Measurements from ENCODE around the gene RBFOX1.

The RBFOX1 gene

GRCh38 chr16:7650431-7650830 lies 317.8 kb downstream of the RBFOX1 start:
- Histone ChIP-seq H3K9ac (ENCODE audit: low read depth, low read length, poor library complexity) (no peak overlapping the region), H3K23ac (ENCODE audit: low read depth, low read length, poor library complexity) (no peak overlapping the region), H3K4me1 (ENCODE audit: control insufficient read depth in 2 of 2, insufficient read depth in 1 of 2, low read depth in 1 of 2, low read length in 2 of 2) (no peaks in the 10 kb centered on the region), H3K36me3 (replicated peaks in 1 of 2; ENCODE audit: control insufficient read depth in 2 of 2, insufficient read depth in 2 of 2, low read length in 2 of 2) (no peaks in the 10 kb centered on the region), H3K4me2 (ENCODE audit: insufficient read depth, low read length, poor library complexity, severe bottlenecking) (no peak overlapping the region), H3K14ac (ENCODE audit: low read length) (no peak overlapping the region), H3K27me3 (ENCODE audit: control insufficient read depth in 3 of 3, insufficient read depth in 3 of 3, low read depth in 1 of 3, low read length in 3 of 3) (no peaks in the 10 kb centered on the region), H2AFZ (ENCODE audit: low read length) (no peak overlapping the region), H2BK12ac (ENCODE audit: low read length) (no peak overlapping the region), H3K18ac (ENCODE audit: low read length) (no peak overlapping the region), H3K79me1 (ENCODE audit: low read depth, low read length) (no peaks in the 10 kb centered on the region), H2AK5ac (ENCODE audit: low read depth, low read length) (no peak overlapping the region), H3K27ac (replicated peaks; ENCODE audit: low read length) (no peak overlapping the region), H3K4ac (ENCODE audit: low read length) (no peak overlapping the region), H4K91ac (ENCODE audit: low read depth, low read length, poor library complexity) (no peak overlapping the region), H3K4me3 (ENCODE audit: low read length in 2 of 2) (no peak overlapping the region), H2BK15ac (ENCODE audit: low read length) (no peak overlapping the region), H2BK120ac (ENCODE audit: low read depth, low read length) (no peak overlapping the region), H2BK5ac (ENCODE audit: low read length) (no peak overlapping the region), H4K8ac (ENCODE audit: low read depth, low read length) (no peak overlapping the region), H3K9me3 (replicated peaks in 1 of 2; ENCODE audit: control insufficient read depth in 2 of 2, insufficient read depth in 1 of 2, low read depth in 1 of 2, low read length in 2 of 2) (no peaks in the 10 kb centered on the region)
- no CpG with 5 or more reads among the region's 4 CpGs for WGBS, 2 donors (ENCODE audit: extremely low coverage in 2 of 2, insufficient read length in 2 of 2, insufficient replicate concordance in 1 of 2)
- no peak for DNase-seq (ENCODE audit: low spot score)

GRCh38 chr16:7651803-7652570 lies 319.3 kb downstream of the RBFOX1 start:
- no peak overlapping the region for H3K4me3 ChIP-seq (ENCODE audit: low read length in 2 of 2)
- H2BK5ac ChIP-seq (ENCODE audit: low read length), result no peak overlapping the region
- H4K8ac ChIP-seq (ENCODE audit: low read depth, low read length), result no peak overlapping the region
- H3K4ac ChIP-seq (ENCODE audit: low read length), result no peak overlapping the region
- no peaks in the 10 kb centered on the region for H3K27me3 ChIP-seq (ENCODE audit: control insufficient read depth in 3 of 3, insufficient read depth in 3 of 3, low read depth in 1 of 3, low read length in 3 of 3)
- no peak overlapping the region for H3K27ac ChIP-seq (replicated peaks; ENCODE audit: low read length)
- no peak overlapping the region for H3K14ac ChIP-seq (ENCODE audit: low read length)
- no peak overlapping the region for H2BK12ac ChIP-seq (ENCODE audit: low read length)
- H3K4me1 ChIP-seq (ENCODE audit: control insufficient read depth in 2 of 2, insufficient read depth in 1 of 2, low read depth in 1 of 2, low read length in 2 of 2), result no peaks in the 10 kb centered on the region
- no peak for DNase-seq (ENCODE audit: low spot score)
- H3K36me3 ChIP-seq (replicated peaks in 1 of 2; ENCODE audit: control insufficient read depth in 2 of 2, insufficient read depth in 2 of 2, low read length in 2 of 2), result no peaks in the 10 kb centered on the region
- H2BK120ac ChIP-seq (ENCODE audit: low read depth, low read length), result no peak overlapping the region
- WGBS, 2 donors (ENCODE audit: extremely low coverage in 2 of 2, insufficient read length in 2 of 2, insufficient replicate concordance in 1 of 2), result no CpG with 5 or more reads among the region's 9 CpGs
- H2BK15ac ChIP-seq (ENCODE audit: low read length), result no peak overlapping the region
- H3K9ac ChIP-seq (ENCODE audit: low read depth, low read length, poor library complexity), result no peak overlapping the region
- H4K91ac ChIP-seq (ENCODE audit: low read depth, low read length, poor library complexity), result no peak overlapping the region
- H3K4me2 ChIP-seq (ENCODE audit: insufficient read depth, low read length, poor library complexity, severe bottlenecking), result no peak overlapping the region
- H2AK5ac ChIP-seq (ENCODE audit: low read depth, low read length), result no peak overlapping the region
- no peak overlapping the region for H3K18ac ChIP-seq (ENCODE audit: low read length)
- H3K79me1 ChIP-seq (ENCODE audit: low read depth, low read length), result no peaks in the 10 kb centered on the region
- no peak overlapping the region for H3K23ac ChIP-seq (ENCODE audit: low read depth, low read length, poor library complexity)
- no peaks in the 10 kb centered on the region for H3K9me3 ChIP-seq (replicated peaks in 1 of 2; ENCODE audit: control insufficient read depth in 2 of 2, insufficient read depth in 1 of 2, low read depth in 1 of 2, low read length in 2 of 2)
- no peak overlapping the region for H2AFZ ChIP-seq (ENCODE audit: low read length)

- no peak for DNase-seq (ENCODE audit: low spot score)
- Histone ChIP-seq H3K4me2 (ENCODE audit: insufficient read depth, low read length, poor library complexity, severe bottlenecking) (no peak overlapping the region), H3K4ac (ENCODE audit: low read length) (no peak overlapping the region), H2BK12ac (ENCODE audit: low read length) (no peak overlapping the region), H3K27ac (replicated peaks; ENCODE audit: low read length) (no peak overlapping the region), H3K23ac (ENCODE audit: low read depth, low read length, poor library complexity) (no peak overlapping the region), H2AFZ (ENCODE audit: low read length) (no peak overlapping the region), H3K4me1 (ENCODE audit: control insufficient read depth in 2 of 2, insufficient read depth in 1 of 2, low read depth in 1 of 2, low read length in 2 of 2) (no peaks in the 10 kb centered on the region), H3K27me3 (ENCODE audit: control insufficient read depth in 3 of 3, insufficient read depth in 3 of 3, low read depth in 1 of 3, low read length in 3 of 3) (no peaks in the 10 kb centered on the region), H3K14ac (ENCODE audit: low read length) (no peak overlapping the region), H2BK5ac (ENCODE audit: low read length) (no peak overlapping the region), H2BK15ac (ENCODE audit: low read length) (no peak overlapping the region), H4K91ac (ENCODE audit: low read depth, low read length, poor library complexity) (no peak overlapping the region), H3K36me3 (replicated peaks in 1 of 2; ENCODE audit: control insufficient read depth in 2 of 2, insufficient read depth in 2 of 2, low read length in 2 of 2) (no peaks in the 10 kb centered on the region), H2AK5ac (ENCODE audit: low read depth, low read length) (no peak overlapping the region), H3K9ac (ENCODE audit: low read depth, low read length, poor library complexity) (no peak overlapping the region), H3K79me1 (ENCODE audit: low read depth, low read length) (no peaks in the 10 kb centered on the region), H4K8ac (ENCODE audit: low read depth, low read length) (no peak overlapping the region), H3K4me3 (ENCODE audit: low read length in 2 of 2) (no peak overlapping the region), H3K18ac (ENCODE audit: low read length) (no peak overlapping the region), H3K9me3 (replicated peaks in 1 of 2; ENCODE audit: control insufficient read depth in 2 of 2, insufficient read depth in 1 of 2, low read depth in 1 of 2, low read length in 2 of 2) (no peaks in the 10 kb centered on the region), H2BK120ac (ENCODE audit: low read depth, low read length) (no peak overlapping the region)
- no CpG with 5 or more reads among the region's 32 CpGs for WGBS, 2 donors (ENCODE audit: extremely low coverage in 2 of 2, insufficient read length in 2 of 2, insufficient replicate concordance in 1 of 2)
These were observed 321.3 kb downstream of the RBFOX1 start for GRCh38 chr16:7653746-7654461.

GRCh38 chr16:7675628-7676027 lies 343.0 kb downstream of the RBFOX1 start:
- WGBS, 2 donors (ENCODE audit: extremely low coverage in 2 of 2, insufficient read length in 2 of 2, insufficient replicate concordance in 1 of 2), result no CpG with 5 or more reads among the region's 4 CpGs
- no peak for DNase-seq (ENCODE audit: low spot score)

More at GRCh38 chr16:7675628-7676027, 343.0 kb downstream of the RBFOX1 start:
- no peak overlapping the region for H3K27ac ChIP-seq (replicated peaks; ENCODE audit: low read length)
- no peak overlapping the region for H3K4me2 ChIP-seq (ENCODE audit: insufficient read depth, low read length, poor library complexity, severe bottlenecking)
- H3K36me3 ChIP-seq (replicated peaks in 1 of 2; ENCODE audit: control insufficient read depth in 2 of 2, insufficient read depth in 2 of 2, low read length in 2 of 2), result no peaks in the 10 kb centered on the region
- H2BK15ac ChIP-seq (ENCODE audit: low read length), result no peak overlapping the region
- H3K79me1 ChIP-seq (ENCODE audit: low read depth, low read length), result no peaks in the 10 kb centered on the region
- peaks cover 0 to 5% of the 10 kb centered on the region in 2 donors for H3K4me1 ChIP-seq (ENCODE audit: control insufficient read depth in 2 of 2, insufficient read depth in 1 of 2, low read depth in 1 of 2, low read length in 2 of 2)
- H3K4me3 ChIP-seq (ENCODE audit: low read length in 2 of 2), result no peak overlapping the region
- H2BK120ac ChIP-seq (ENCODE audit: low read depth, low read length), result no peak overlapping the region
- H3K23ac ChIP-seq (ENCODE audit: low read depth, low read length, poor library complexity), result no peak overlapping the region
- H2AK5ac ChIP-seq (ENCODE audit: low read depth, low read length), result no peak overlapping the region
- H3K4ac ChIP-seq (ENCODE audit: low read length), result no peak overlapping the region
- no peaks in the 10 kb centered on the region for H3K9me3 ChIP-seq (replicated peaks in 1 of 2; ENCODE audit: control insufficient read depth in 2 of 2, insufficient read depth in 1 of 2, low read depth in 1 of 2, low read length in 2 of 2)
- no peak overlapping the region for H3K9ac ChIP-seq (ENCODE audit: low read depth, low read length, poor library complexity)
- H3K27me3 ChIP-seq (ENCODE audit: control insufficient read depth in 3 of 3, insufficient read depth in 3 of 3, low read depth in 1 of 3, low read length in 3 of 3), result peaks cover 0 to 3% (median 0%) of the 10 kb centered on the region in 3 experiments
- no peak overlapping the region for H2BK5ac ChIP-seq (ENCODE audit: low read length)
- H2BK12ac ChIP-seq (ENCODE audit: low read length), result no peak overlapping the region
- no peak overlapping the region for H2AFZ ChIP-seq (ENCODE audit: low read length)
- no peak overlapping the region for H4K91ac ChIP-seq (ENCODE audit: low read depth, low read length, poor library complexity)
- H4K8ac ChIP-seq (ENCODE audit: low read depth, low read length), result no peak overlapping the region
- no peak overlapping the region for H3K14ac ChIP-seq (ENCODE audit: low read length)
- no peak overlapping the region for H3K18ac ChIP-seq (ENCODE audit: low read length)
